GM21367 (cell line): Measurements from ENCODE around the gene OCA2.

Source experiments
- ATAC-seq: cut with Tn5 transposase; IDR thresholded peaks from one replicate; pipeline ENCODE4 v1.9.1; 2021; ENCODE audit not compliant: unreplicated experiment

OCA2 gene

GRCh38 chr15:28005004-28005527 lies 94.0 kb downstream of the OCA2 start:
- ATAC-seq: no peak

- ATAC-seq: no peak
Observed at GRCh38 chr15:28004143-28005003, 94.7 kb downstream of the OCA2 start.

- ATAC-seq: no peak
Observed at GRCh38 chr15:28003302-28004037, 95.6 kb downstream of the OCA2 start.

- no peak for ATAC-seq
Observed at GRCh38 chr15:28002867-28003266, 96.2 kb downstream of the OCA2 start.

- ATAC-seq: no peak
Observed at GRCh38 chr15:28002136-28002861, 96.8 kb downstream of the OCA2 start.

GRCh38 chr15:28001641-28002040 lies 97.5 kb downstream of the OCA2 start:
- no peak for ATAC-seq

GRCh38 chr15:27993996-27994780 lies 104.9 kb downstream of the OCA2 start:
- ATAC-seq: no peak

GRCh38 chr15:27993544-27993943 lies 105.6 kb downstream of the OCA2 start:
- ATAC-seq: no peak

- no peak for ATAC-seq
Observed at GRCh38 chr15:27990521-27991515, 108.3 kb downstream of the OCA2 start.

GRCh38 chr15:27989838-27990237 lies 109.3 kb downstream of the OCA2 start:
- no peak for ATAC-seq

GRCh38 chr15:27989427-27989826 lies 109.7 kb downstream of the OCA2 start:
- ATAC-seq: no peak

- no peak for ATAC-seq
Observed at GRCh38 chr15:27985099-27985498, 114.0 kb downstream of the OCA2 start.

GRCh38 chr15:27983496-27983895 lies 115.6 kb downstream of the OCA2 start:
- no peak for ATAC-seq

- ATAC-seq: no peak
Observed at GRCh38 chr15:27977696-27978095, 121.4 kb downstream of the OCA2 start.

- ATAC-seq: no peak
Observed at GRCh38 chr15:27973886-27974285, 125.2 kb downstream of the OCA2 start.

GRCh38 chr15:27970661-27971392 lies 128.3 kb downstream of the OCA2 start:
- ATAC-seq: no peak

GRCh38 chr15:27967541-27967940 lies 131.6 kb downstream of the OCA2 start:
- ATAC-seq: no peak

- no peak for ATAC-seq
Observed at GRCh38 chr15:27965546-27965945, 133.6 kb downstream of the OCA2 start.

GRCh38 chr15:27961801-27962200 lies 137.3 kb downstream of the OCA2 start:
- ATAC-seq: no peak
